HG03025 (cell line): Measurements from ENCODE around the gene NUDT6.

Source experiments
- ATAC-seq: cut with Tn5 transposase; IDR thresholded peaks from one replicate; pipeline ENCODE4 v1.9.1; 2021; ENCODE audit warnings: mild to moderate bottlenecking, moderate library complexity; ENCODE audit not compliant: unreplicated experiment, low FRiP score

Gene NUDT6

GRCh38 chr4:122842984-122843531, 79.3 kb downstream of the NUDT6 start:
- ATAC-seq, result no peak
